IMR-90 (cell line): ENCODE measurements around the gene PDZD7. TPM values are rescaled to one million over a fixed set of nuclear protein-coding genes. Genes with fewer than 3 reads are reported as not detected.

Experiments used
- ATAC-seq: fragments of 200-7000 bp; cut with Tn5 transposase; 2 replicates; pipeline ENCODE4 v1.9.1; 2020; ENCODE audit warnings: low read depth, mild to moderate bottlenecking, moderate library complexity
- BruUV-seq: library from RNA; stranded (reverse); fragments of 400-500 nt; replicated peaks from 2 replicates; lab custom pipeline; 2021; lab: Mats Ljungman, UMichigan
- CTCF ChIA-PET: fragments of 300-600 bp; formaldehyde crosslinking; extraction: SDS; loops from one replicate; lab custom pipeline; 2021; ENCODE audit warnings: antibody characterized with exemption; lab: Yijun Ruan, JAX
- POLR2A ChIA-PET: fragments of 300-600 bp; sonication (Branson Sonifier 250); formaldehyde crosslinking; loops from one replicate; lab custom pipeline; 2022; ENCODE audit warnings: antibody characterized with exemption; ENCODE audit not compliant: unreplicated experiment; lab: Charles Lee
- DNase-seq: peaks from one replicate; pipeline ENCODE4 v3.0.0; 2013
- H2AFZ ChIP-seq: replicated peaks from 2 replicates; pipeline ENCODE3; 2013; ENCODE audit warnings: low read length, mild to moderate bottlenecking; ENCODE audit not compliant: poor library complexity
- H2AK5ac ChIP-seq: 2 replicates; pipeline ENCODE4 v1.6.1; 2013; ENCODE audit warnings: low read depth, low read length, inconsistent platforms
- H2AK9ac ChIP-seq: replicated peaks from 2 replicates; pipeline ENCODE3; 2013; ENCODE audit warnings: mild to moderate bottlenecking, low read depth, low read length, moderate library complexity; ENCODE audit not compliant: poor library complexity
- H2BK120ac ChIP-seq: 2 replicates; pipeline ENCODE4 v1.6.1; 2013; ENCODE audit warnings: low read depth, low read length, inconsistent platforms
- H2BK15ac ChIP-seq: 3 replicates; pipeline ENCODE4 v1.6.1; 2013; ENCODE audit warnings: low read depth, low read length, inconsistent platforms
- H2BK20ac ChIP-seq: 2 replicates; pipeline ENCODE4 v1.6.1; 2013; ENCODE audit warnings: low read depth, mild to moderate bottlenecking, inconsistent platforms, low read length, moderate library complexity
- H2BK5ac ChIP-seq: 2 replicates; pipeline ENCODE4 v1.6.1; 2013; ENCODE audit warnings: mild to moderate bottlenecking, low read depth, low read length, inconsistent platforms; ENCODE audit not compliant: poor library complexity, severe bottlenecking
- H3K14ac ChIP-seq: replicated peaks from 2 replicates; pipeline ENCODE4 v1.6.1; 2013; ENCODE audit warnings: low read depth, low read length, inconsistent platforms
- H3K18ac ChIP-seq: 2 replicates; pipeline ENCODE4 v1.6.1; 2013; ENCODE audit warnings: low read depth, low read length, control low read depth
- H3K23ac ChIP-seq: 2 replicates; pipeline ENCODE4 v1.6.1; 2013; ENCODE audit warnings: low read depth, low read length, inconsistent platforms
- H3K27ac ChIP-seq: 2 replicates; pipeline ENCODE4 v1.5.1; 2013; ENCODE audit warnings: mild to moderate bottlenecking, control low read depth, low read length; ENCODE audit not compliant: insufficient read depth
- H3K27me3 ChIP-seq: 2 replicates; pipeline ENCODE4 v1.6.1; 2013; ENCODE audit warnings: low read length; ENCODE audit not compliant: control insufficient read depth, insufficient read depth
- H3K36me3 ChIP-seq: 2 replicates; pipeline ENCODE4 v1.6.1; 2013; ENCODE audit warnings: low read length, mixed read lengths; ENCODE audit not compliant: control insufficient read depth, insufficient read depth
- H3K4ac ChIP-seq: 2 replicates; pipeline ENCODE4 v1.6.1; 2013; ENCODE audit warnings: low read depth, low read length, inconsistent platforms
- H3K4me1 ChIP-seq: 2 replicates; pipeline ENCODE4 v1.6.1; 2013; ENCODE audit warnings: low read length, mixed read lengths; ENCODE audit not compliant: control insufficient read depth, insufficient read depth
- H3K4me2 ChIP-seq: 2 replicates; pipeline ENCODE4 v1.6.1; 2013; ENCODE audit warnings: low read depth, mild to moderate bottlenecking, control low read depth, low read length, moderate library complexity
- H3K4me3 ChIP-seq: 2 replicates; pipeline ENCODE4 v1.5.1; 2013; ENCODE audit warnings: low read depth, mild to moderate bottlenecking, control low read depth, low read length, moderate library complexity; ENCODE audit not compliant: insufficient read depth
- H3K56ac ChIP-seq: 2 replicates; pipeline ENCODE4 v1.6.1; 2013; ENCODE audit warnings: low read length, inconsistent platforms; ENCODE audit not compliant: insufficient read depth; ENCODE audit errors: extremely low read depth
- H3K79me1 ChIP-seq, 2 experiments: 2 replicates each; pipeline ENCODE4 v1.6.1; 2013; ENCODE audit warnings: low read length in 2 of 2, inconsistent platforms in 1 of 2, low read depth in 1 of 2
- H3K9ac ChIP-seq: 2 replicates; pipeline ENCODE4 v1.6.1; 2013; ENCODE audit warnings: low read depth, low read length, control low read depth
- H3K9me1 ChIP-seq: 2 replicates; pipeline ENCODE4 v1.6.1; 2013; ENCODE audit warnings: low read length, inconsistent platforms; ENCODE audit not compliant: insufficient read depth
- H3K9me3 ChIP-seq: 2 replicates; pipeline ENCODE4 v1.6.1; 2013; ENCODE audit warnings: low read length; ENCODE audit not compliant: control insufficient read depth, insufficient read depth
- H4K20me1 ChIP-seq: 2 replicates; pipeline ENCODE4 v1.6.1; 2013; ENCODE audit warnings: low read length, inconsistent platforms; ENCODE audit not compliant: insufficient read depth
- H4K5ac ChIP-seq: 2 replicates; pipeline ENCODE4 v1.6.1; 2013; ENCODE audit warnings: mild to moderate bottlenecking, low read depth, low read length, control low read depth
- H4K8ac ChIP-seq, 2 experiments: 2 replicates each; pipeline ENCODE4 v1.6.1; 2013; ENCODE audit warnings: low read depth in 2 of 2, low read length in 2 of 2, control low read depth in 1 of 2, inconsistent platforms in 1 of 2
- H4K91ac ChIP-seq: 2 replicates; pipeline ENCODE4 v1.6.1; 2013; ENCODE audit warnings: low read depth, low read length, inconsistent platforms; ENCODE audit not compliant: insufficient read depth
- CEBPB ChIP-seq: IDR thresholded peaks from 2 replicates; pipeline ENCODE4 v1.6.1; 2012; ENCODE audit warnings: low read depth, low read length, improper control_type of control experiment
- MXI1 ChIP-seq: IDR thresholded peaks from 2 replicates; pipeline ENCODE4 v1.6.1; 2012; ENCODE audit warnings: low read depth, mild to moderate bottlenecking, low read length, moderate library complexity, borderline replicate concordance
- POLR2A ChIP-seq: IDR thresholded peaks from 2 replicates; pipeline ENCODE4 v1.6.1; 2012; ENCODE audit warnings: mild to moderate bottlenecking, low read depth, low read length
- RCOR1 ChIP-seq: IDR thresholded peaks from 2 replicates; pipeline ENCODE4 v1.6.1; 2012; ENCODE audit warnings: mild to moderate bottlenecking, low read length, improper control_type of control experiment; ENCODE audit not compliant: insufficient replicate concordance
- RFX5 ChIP-seq: IDR thresholded peaks from 2 replicates; pipeline ENCODE4 v1.8.0; 2012; ENCODE audit warnings: low read depth, mild to moderate bottlenecking, low read length, moderate library complexity
- SMC3 ChIP-seq: fragments of 150-350 bp; IDR thresholded peaks from 2 replicates; pipeline ENCODE4 v1.6.1; 2016; ENCODE audit warnings: low read depth, mild to moderate bottlenecking, antibody characterized with exemption, low read length, moderate library complexity
- WGBS, 2 experiments: methylation state at CpG; one replicate each; pipeline versions ENCODE4 v1.1.5 to v1.1.7; 2013; ENCODE audit warnings: missing lambda C conversion rate in 2 of 2; ENCODE audit not compliant: insufficient read length in 1 of 2; ENCODE audit errors: extremely low coverage in 2 of 2; 5-methylcytosine and 5-hydroxymethylcytosine counted together
- dilution Hi-C: fragments of 300-500 bp; cut with HindIII; formaldehyde crosslinking; loops from one replicate; pipeline ENCODE4 v1.14.3; 2018; ENCODE audit warnings: low sequenced_read_pairs; ENCODE audit not compliant: unreplicated experiment
- in situ Hi-C: fragments of 300-500 bp; cut with MboI; formaldehyde crosslinking; loops from 3 replicates; pipeline ENCODE4 v1.14.3; 2019; ENCODE audit warnings: low sequenced_read_pairs, inconsistent platforms, mixed read lengths
- intact Hi-C: fragments of 100-400 bp; cut with micrococcal nuclease; formaldehyde crosslinking; loops from 2 replicates; pipeline ENCODE4 v1.10.0; 2022
- polyA plus RNA-seq, 3 experiments: library from polyadenylated mRNA; depleted of rRNA; stranded (reverse); fragments of >200 nt; gene quantifications; 2 replicates each; pipeline ENCODE4 v1.2.3, GENCODE V29; 2012; ENCODE audit warnings: low replicate concordance in 1 of 3
- total RNA-seq: library from RNA; depleted of rRNA; stranded (reverse); fragments of >200 nt; gene quantifications from 2 replicates; pipeline ENCODE4 v1.2.3, GENCODE V29; 2012

The PDZD7 gene
- total and polyA plus RNA-seq, 2 of the 4 experiments (the other 2 are of a cell fraction), result 0.90 to 1.5 TPM

DNA sequence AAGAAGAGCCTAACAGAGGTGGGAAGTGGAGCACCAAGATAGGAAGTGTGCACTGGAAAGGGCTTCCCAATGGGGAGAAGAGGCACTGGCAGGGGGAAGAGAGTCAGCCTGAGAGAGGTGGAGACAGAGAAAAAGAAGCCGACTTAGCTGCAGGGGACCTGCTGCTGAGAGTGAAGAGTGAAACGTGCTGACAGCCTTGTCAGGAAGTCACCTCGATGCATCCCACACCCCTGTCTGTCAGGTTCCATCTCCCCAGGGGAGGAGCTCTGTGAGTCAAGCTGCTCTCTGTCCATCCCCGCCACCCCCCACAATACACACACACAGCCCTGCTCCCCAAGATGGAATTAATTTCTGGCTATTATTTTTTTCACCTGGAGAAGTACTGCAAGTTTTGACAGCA is 44.8 kb upstream of the PDZD7 start:
- Histone ChIP-seq H3K23ac (no peak overlapping the region), H3K4ac (no peak overlapping the region), H4K5ac (no peak overlapping the region), H2AK5ac (no peak overlapping the region), H4K91ac (no peak overlapping the region), H3K9me1 (no peaks in the 10 kb centered on the region; the same call in 1 of the 2 replicates), H3K56ac (no peak overlapping the region), H3K27me3 (peaks cover 60% of the 10 kb centered on the region), H2AFZ (no peak overlapping the region), H3K36me3 (no peaks in the 10 kb centered on the region), H3K9ac (no peak overlapping the region), H3K79me1 (no peaks in the 10 kb centered on the region), H4K20me1 (no peaks in the 10 kb centered on the region; the same call in 1 of the 2 replicates), H3K4me2 (no peak overlapping the region), H2BK20ac (no peak overlapping the region), H3K14ac (no peak overlapping the region), H2BK5ac (no peak overlapping the region), H2BK120ac (no peak overlapping the region), H3K4me1 (no peaks in the 10 kb centered on the region), H3K18ac (no peak overlapping the region), H2AK9ac (no peak overlapping the region), H4K8ac (no peak overlapping the region), H3K27ac (no peak overlapping the region), H3K9me3 (no peaks in the 10 kb centered on the region), H2BK15ac (no peak overlapping the region), H3K4me3 (no peak overlapping the region)
- TF ChIP-seq MXI1 (no peak), POLR2A (no peak), CEBPB (no peak), RFX5 (no peak), SMC3 (no peak), RCOR1 (no peak)
- intact Hi-C loops (no loop called here), in situ Hi-C loops (no loop called here), dilution Hi-C loops (no loop called here)
- 6% methylated on average over 3 of the region's 4 CpGs; no CpG with 5 or more reads in 1 of the 2 experiments for WGBS, 2 experiments
- ATAC-seq, result no peak
- CTCF ChIA-PET, result interaction anchor here (0.9 to 1.2 kb wide), 3 partner anchors 15 to 33 kb away, joined by 3 to 6 read pairs (median 3); no protein-coding TSS in a partner anchor
- DNase-seq, result no peak
- POLR2A ChIA-PET, result no interaction called here
- no TSS peak for BruUV-seq
